ENCODE data around the gene SORBS2. TPM values are rescaled to one million over a fixed set of nuclear protein-coding genes. Genes with fewer than 3 reads are reported as not detected.

Gene SORBS2
- total RNA-seq, 4 donors from 2014 or later, result 821 to 1,626 (median 1,353) TPM

GRCh38 chr4:185712350-185713024 lies 99.5 kb downstream of the SORBS2 start:
- intact Hi-C loops (cut with DNase I), result no loop called here
- TF ChIP-seq CTCF (IDR thresholded peaks at IDR 0.05) (no peak), POLR2AphosphoS5 (IDR thresholded peaks at IDR 0.05) (no peak), EP300 (IDR thresholded peaks at IDR 0.05) (no peak), POLR2A (IDR thresholded peaks at IDR 0.05; ENCODE audit: low read depth) (no peak)
- 90% methylated on average over 18 of the region's 18 CpGs for WGBS
- H3K27ac ChIP-seq (replicated peaks in 1 of 4), result no peak overlapping the region
- no peaks in the 10 kb centered on the region for H3K9me3 ChIP-seq
- peaks cover 23 to 69% (median 46%) of the 10 kb centered on the region in 4 donors for H3K4me1 ChIP-seq
- no peaks in the 10 kb centered on the region for H3K27me3 ChIP-seq
- DNase-seq (ENCODE audit: extremely low spot score), result no peak
- no peaks in the 10 kb centered on the region for H3K36me3 ChIP-seq
- H3K4me3 ChIP-seq, result no peak overlapping the region

- H3K9me3 ChIP-seq, result no peaks in the 10 kb centered on the region
- no peaks in the 10 kb centered on the region for H3K27me3 ChIP-seq
- H3K27ac ChIP-seq (replicated peaks in 1 of 4), result no peak overlapping the region
- 93% methylated on average over 3 of the region's 4 CpGs for WGBS
- H3K4me3 ChIP-seq, result no peak overlapping the region
- no peak for DNase-seq (ENCODE audit: extremely low spot score)
- peaks cover 19 to 66% (median 41%) of the 10 kb centered on the region in 4 donors for H3K4me1 ChIP-seq
- intact Hi-C loops (cut with DNase I), result no loop called here
- no peaks in the 10 kb centered on the region for H3K36me3 ChIP-seq
- no peak for TF ChIP-seq POLR2A (IDR thresholded peaks at IDR 0.05; ENCODE audit: low read depth)
- TF ChIP-seq EP300 (IDR thresholded peaks at IDR 0.05), result no peak
- no peak for TF ChIP-seq POLR2AphosphoS5 (IDR thresholded peaks at IDR 0.05)
- TF ChIP-seq CTCF (IDR thresholded peaks at IDR 0.05), result no peak
Measured at GRCh38 chr4:185711726-185712125, 100.3 kb downstream of the SORBS2 start.

GRCh38 chr4:185710487-185710995 lies 101.5 kb downstream of the SORBS2 start:
- peaks cover 0 to 3% (median 1%) of the 10 kb centered on the region in 4 donors for H3K9me3 ChIP-seq
- peaks cover 7 to 55% (median 32%) of the 10 kb centered on the region in 4 donors for H3K4me1 ChIP-seq
- WGBS, result 77% methylated on average over 11 of the region's 11 CpGs

GRCh38 chr4:185709802-185710486 lies 102.0 kb downstream of the SORBS2 start:
- Histone ChIP-seq H3K4me1 (peaks cover 6 to 52% (median 29%) of the 10 kb centered on the region in 4 donors), H3K4me3 (no peak overlapping the region), H3K27ac (replicated peaks in 1 of 4) (peak overlapping the region in 2 of 4 donors; percentile 17 to 30), H3K36me3 (peaks cover 0 to 5% (median 0%) of the 10 kb centered on the region in 4 donors), H3K9me3 (peaks cover 0 to 7% (median 2%) of the 10 kb centered on the region in 4 donors), H3K27me3 (no peaks in the 10 kb centered on the region)
- intact Hi-C loops (cut with DNase I), result no loop called here
- no peak for DNase-seq (ENCODE audit: extremely low spot score)
- 79% methylated on average over 8 of the region's 8 CpGs for WGBS
- TF ChIP-seq POLR2A (IDR thresholded peaks at IDR 0.05; ENCODE audit: low read depth) (no peak), CTCF (IDR thresholded peaks at IDR 0.05) (no peak), EP300 (IDR thresholded peaks at IDR 0.05) (no peak), POLR2AphosphoS5 (IDR thresholded peaks at IDR 0.05) (peak in 1 of 2 donors; percentile 11)

More at GRCh38 chr4:185710487-185710995, 101.5 kb downstream of the SORBS2 start:
- peaks cover 0 to 3% (median 0%) of the 10 kb centered on the region in 4 donors for H3K36me3 ChIP-seq
- intact Hi-C loops (cut with DNase I), result no loop called here
- H3K27ac ChIP-seq (replicated peaks in 1 of 4), result peak overlapping the region in 2 of 4 donors; percentile 17 to 30
- TF ChIP-seq POLR2A (IDR thresholded peaks at IDR 0.05; ENCODE audit: low read depth) (no peak), EP300 (IDR thresholded peaks at IDR 0.05) (no peak), POLR2AphosphoS5 (IDR thresholded peaks at IDR 0.05) (no peak), CTCF (IDR thresholded peaks at IDR 0.05) (no peak)
- no peak overlapping the region for H3K4me3 ChIP-seq
- DNase-seq (ENCODE audit: extremely low spot score), result no peak
- H3K27me3 ChIP-seq, result no peaks in the 10 kb centered on the region
